GM18520 (cell line): ENCODE results near the gene KLK13.

Source experiments
- ATAC-seq: cut with Tn5 transposase; IDR thresholded peaks from one replicate; pipeline ENCODE4 v1.9.1; 2021; ENCODE audit not compliant: unreplicated experiment

Gene KLK13

DNA sequence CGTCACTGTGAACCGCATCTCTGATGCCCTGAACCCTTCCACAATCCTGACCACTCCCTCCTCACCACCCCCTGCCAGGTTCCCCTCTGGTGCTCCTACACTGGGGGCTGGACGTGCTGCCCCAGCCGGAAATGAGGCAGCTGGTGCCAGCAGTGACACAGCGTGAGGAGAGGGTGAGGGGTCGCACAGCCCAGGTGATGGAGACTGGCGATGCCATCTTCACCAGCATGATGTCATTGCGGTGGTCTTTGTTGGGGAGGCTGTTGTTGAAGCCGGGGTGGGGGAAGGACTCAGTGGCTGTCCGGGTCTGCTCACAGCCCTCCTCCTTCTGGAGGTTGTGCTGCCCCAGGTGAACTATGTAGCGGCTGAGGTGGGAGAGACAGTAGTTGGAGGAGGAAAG lies 40.9 kb downstream of the KLK13 start:
- no peak for ATAC-seq

DNA sequence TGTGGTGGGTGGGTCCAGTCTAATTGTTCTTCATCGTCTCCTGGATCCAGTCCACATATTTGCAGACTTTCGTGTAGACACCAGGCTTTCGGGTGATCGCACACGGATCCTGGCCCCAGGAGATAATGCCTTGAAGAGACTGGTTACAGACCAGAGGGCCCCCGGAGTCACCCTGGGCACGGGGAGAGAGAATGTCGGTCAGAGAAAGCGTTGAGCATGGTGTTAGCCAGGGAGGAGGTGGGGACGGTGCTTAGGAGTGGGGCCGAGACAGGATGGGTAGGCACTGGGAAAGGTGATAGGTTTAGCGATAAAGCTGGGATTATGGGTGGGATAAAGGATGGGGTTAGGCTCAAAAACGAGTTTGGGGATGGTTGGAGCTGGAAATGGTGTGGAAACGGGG lies 42.4 kb downstream of the KLK13 start:
- no peak for ATAC-seq

DNA sequence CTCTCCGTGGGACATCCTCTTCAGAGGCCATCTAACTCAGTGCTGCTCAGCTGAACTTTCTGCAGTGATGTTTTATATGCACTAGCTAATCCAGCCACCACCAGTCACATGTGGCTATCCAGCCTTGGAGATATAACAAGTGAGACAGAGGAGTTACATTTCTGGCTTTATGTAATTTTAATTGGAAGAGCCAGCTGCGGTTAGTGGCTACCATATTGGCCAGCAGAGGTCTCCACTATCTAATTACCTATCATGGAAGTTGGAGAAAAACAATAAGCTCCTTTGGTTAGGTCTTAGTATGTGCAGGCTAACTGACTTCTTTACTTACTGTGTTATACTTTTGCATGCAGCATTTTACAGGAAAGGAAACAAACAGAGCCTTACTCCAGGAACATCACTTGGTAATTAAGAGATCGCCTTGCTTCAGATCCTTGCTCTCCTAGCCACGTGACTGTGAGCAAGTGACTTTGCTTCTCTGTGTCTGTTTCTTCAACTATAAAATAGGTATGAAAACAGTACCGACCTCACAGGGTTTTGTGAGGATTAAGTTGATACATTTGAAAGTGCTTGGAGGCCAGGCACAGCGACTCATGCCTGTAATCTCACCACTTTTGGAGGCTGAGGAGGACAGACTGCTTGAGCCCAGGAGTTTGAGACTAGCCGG lies 43.8 kb downstream of the KLK13 start:
- ATAC-seq = no peak

DNA sequence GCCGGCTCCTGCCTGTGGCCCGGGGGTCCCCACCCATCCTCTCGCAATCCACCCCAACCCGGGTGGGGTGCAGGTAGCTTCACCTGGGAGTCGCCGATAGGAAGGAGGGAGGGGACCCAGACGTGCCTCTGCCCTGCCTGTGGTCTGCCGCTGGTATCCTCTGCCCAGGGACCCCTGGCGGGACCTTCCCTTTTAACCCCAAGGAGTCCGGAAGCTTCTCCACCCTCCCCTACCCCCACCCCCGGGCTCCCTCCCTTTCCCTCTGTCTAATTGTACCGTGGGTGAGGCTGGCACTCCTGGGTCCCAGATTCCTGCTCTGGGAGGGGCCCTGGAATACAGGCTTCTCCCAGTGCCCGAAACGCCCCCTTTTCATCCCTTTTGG lies 45.4 kb downstream of the KLK13 start, which contains the start of gene KLK10:
TSS of gene KLK10 (minus strand) at position 166 of the 382 bp plus-strand sequence. CDS start 579 bp downstream, outside the sequence.
- no peak for ATAC-seq

- no peak for ATAC-seq
These were observed 45.9 kb downstream of the KLK13 start for GRCh38 chr19:51018745-51019543.

GRCh38 chr19:51016798-51017683 lies 47.9 kb downstream of the KLK13 start:
- no peak for ATAC-seq

- ATAC-seq = no peak
These were observed 49.1 kb downstream of the KLK13 start for GRCh38 chr19:51015691-51016267.

GRCh38 chr19:51014242-51014641 lies 50.6 kb downstream of the KLK13 start:
- ATAC-seq = no peak

GRCh38 chr19:51012661-51013190 lies 52.2 kb downstream of the KLK13 start:
- no peak for ATAC-seq

- ATAC-seq = no peak
These were observed 54.7 kb downstream of the KLK13 start for GRCh38 chr19:51010066-51010795.

DNA sequence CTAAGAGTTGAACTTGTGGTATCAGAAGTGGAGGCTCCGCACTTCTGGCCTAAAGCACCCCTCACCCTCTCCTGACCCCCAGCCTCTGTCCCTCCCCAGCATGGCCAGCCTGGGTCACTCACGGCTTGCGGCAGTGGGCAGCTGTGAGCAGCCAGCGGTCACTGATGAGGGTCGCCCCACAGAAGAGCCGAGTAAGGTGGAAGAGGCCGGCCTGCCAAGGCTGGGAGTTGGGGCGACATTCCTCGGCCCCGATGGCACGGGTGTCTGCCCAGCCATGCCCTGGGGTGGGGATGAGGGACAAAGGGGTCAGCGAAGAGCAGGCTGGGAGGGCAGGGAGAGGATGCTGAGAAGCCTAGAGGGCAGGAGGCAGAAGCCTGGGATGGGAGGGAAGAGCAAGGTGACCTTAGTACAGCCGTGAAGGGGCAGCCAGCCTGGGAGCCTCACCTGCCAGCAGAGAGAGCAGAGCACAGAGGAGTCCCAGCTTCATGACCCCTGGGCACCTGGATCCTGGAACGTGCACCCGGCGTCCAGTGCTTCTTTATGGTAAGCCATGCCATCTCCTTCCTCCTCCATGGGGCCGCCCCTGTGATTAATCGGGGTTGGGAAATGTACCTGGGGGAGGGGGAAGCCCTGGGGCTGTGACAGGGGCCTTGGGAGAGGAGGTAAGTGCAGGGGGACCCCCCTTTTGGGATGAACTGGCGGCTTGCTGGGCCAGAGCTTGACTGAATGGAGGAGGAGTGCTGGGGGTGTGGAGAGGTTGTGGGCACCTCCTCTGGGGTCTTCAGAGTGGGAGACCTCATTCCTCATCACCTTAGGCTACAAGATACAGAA lies 55.6 kb downstream of the KLK13 start:
- ATAC-seq = no peak

DNA sequence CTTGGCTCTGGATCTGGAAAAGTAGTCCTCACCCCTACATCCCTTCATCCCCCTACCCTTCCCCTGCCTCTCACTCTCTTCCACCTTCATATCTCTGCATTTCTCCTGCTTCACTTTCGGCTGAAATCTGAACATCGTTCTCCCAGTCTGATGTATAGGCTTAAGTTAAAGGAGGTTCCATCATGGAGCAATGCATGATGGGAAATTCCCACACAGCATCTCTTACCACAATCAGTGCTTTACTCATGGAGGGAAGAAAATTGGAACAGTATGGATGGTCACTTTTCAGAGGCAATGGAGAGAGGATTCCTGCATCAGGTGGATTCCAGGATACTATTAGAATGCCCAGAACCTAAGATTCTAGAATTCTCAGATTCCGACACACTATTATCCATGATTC lies 57.4 kb downstream of the KLK13 start:
- no peak for ATAC-seq

DNA sequence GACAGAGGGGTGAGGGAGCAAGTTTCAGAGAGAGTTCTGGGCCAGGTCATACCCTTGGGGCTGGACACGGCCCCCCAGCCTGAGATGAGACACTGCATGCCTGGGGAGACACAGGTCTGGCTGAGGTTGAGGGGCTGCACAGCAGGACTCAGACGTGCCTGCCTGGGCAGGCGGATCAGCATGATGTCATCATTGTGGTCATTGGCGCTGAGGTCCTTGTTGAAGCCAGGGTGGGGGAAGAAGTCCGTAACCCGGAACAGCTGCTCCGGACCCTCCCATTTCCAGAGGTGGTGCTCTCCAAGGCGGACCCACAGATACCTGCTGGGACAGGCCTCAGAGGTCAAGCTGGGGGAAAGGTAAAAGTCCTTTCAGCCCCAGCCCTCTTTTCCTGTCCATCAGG lies 58.5 kb downstream of the KLK13 start:
- no peak for ATAC-seq
